Gastroesophageal sphincter (tissue), 3 donors: ENCODE data around the gene PTPRN2.

Experiments
- EP300 ChIP-seq: sonication (generic); formaldehyde crosslinking; IDR thresholded peaks from one replicate; pipeline ENCODE4 v1.6.1; 2017; ENCODE audit warnings: antibody characterized with exemption, mild to moderate bottlenecking
- POLR2A ChIP-seq, 2 donors: fragments of 450-650 bp; IDR thresholded peaks; one replicate each; pipeline ENCODE4 v1.6.1; 2017; ENCODE audit warnings: antibody characterized with exemption in 2 of 2, mild to moderate bottlenecking in 2 of 2, moderate library complexity in 1 of 2
- POLR2AphosphoS5 ChIP-seq: sonication (generic); formaldehyde crosslinking; IDR thresholded peaks from one replicate; pipeline ENCODE4 v1.6.1; 2017; ENCODE audit warnings: antibody characterized with exemption
- TF ChIP-seq, protein P1 (sequence below), 4 experiments: fragments of 200-600 bp in 2 of 4; fragments of 450-650 bp in 2 of 4; sonication (generic) in 1 of 4; IDR thresholded peaks; one replicate each; pipeline ENCODE4 v1.5.1; 2017 to 2019; ENCODE audit warnings: antibody characterized with exemption in 4 of 4, mild to moderate bottlenecking in 2 of 4, moderate library complexity in 2 of 4

DNA sequence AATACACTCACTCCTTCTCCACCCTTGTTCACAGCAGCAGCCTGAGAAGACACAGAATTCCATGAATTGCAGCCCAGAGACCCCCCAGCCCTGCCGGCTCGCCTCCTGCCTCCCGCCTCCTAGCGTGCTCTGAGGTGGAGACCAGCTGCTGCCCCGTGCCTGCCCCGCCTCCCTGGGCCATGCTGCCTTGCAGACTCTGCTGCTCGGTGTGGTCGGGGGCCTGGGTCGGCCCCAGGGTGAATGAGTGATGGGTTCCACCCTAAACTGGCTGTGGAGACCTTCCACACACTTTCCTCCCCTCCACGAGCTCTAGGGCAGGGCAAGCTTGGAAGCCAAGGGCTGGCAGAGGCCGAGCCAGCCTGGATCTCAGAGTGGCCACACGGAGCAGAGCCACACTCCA is 771.5 kb downstream of the PTPRN2 start:
- TF ChIP-seq, protein P1, sequence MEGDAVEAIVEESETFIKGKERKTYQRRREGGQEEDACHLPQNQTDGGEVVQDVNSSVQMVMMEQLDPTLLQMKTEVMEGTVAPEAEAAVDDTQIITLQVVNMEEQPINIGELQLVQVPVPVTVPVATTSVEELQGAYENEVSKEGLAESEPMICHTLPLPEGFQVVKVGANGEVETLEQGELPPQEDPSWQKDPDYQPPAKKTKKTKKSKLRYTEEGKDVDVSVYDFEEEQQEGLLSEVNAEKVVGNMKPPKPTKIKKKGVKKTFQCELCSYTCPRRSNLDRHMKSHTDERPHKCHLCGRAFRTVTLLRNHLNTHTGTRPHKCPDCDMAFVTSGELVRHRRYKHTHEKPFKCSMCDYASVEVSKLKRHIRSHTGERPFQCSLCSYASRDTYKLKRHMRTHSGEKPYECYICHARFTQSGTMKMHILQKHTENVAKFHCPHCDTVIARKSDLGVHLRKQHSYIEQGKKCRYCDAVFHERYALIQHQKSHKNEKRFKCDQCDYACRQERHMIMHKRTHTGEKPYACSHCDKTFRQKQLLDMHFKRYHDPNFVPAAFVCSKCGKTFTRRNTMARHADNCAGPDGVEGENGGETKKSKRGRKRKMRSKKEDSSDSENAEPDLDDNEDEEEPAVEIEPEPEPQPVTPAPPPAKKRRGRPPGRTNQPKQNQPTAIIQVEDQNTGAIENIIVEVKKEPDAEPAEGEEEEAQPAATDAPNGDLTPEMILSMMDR (IDR thresholded peaks at IDR 0.05) = no peak
- TF ChIP-seq POLR2AphosphoS5 = no peak
- no peak for TF ChIP-seq POLR2A (IDR thresholded peaks at IDR 0.05)
- TF ChIP-seq EP300 = no peak
